HuH-7.5 (cell line): Measurements from ENCODE around the gene PXMP2.
A peak's percentile ranks its signal among the peaks of the same experiment; 100 is the strongest.
"Not testable (repeated sequence)": the region's sequence is repeated elsewhere in the genome, so short reads cannot be mapped to it uniquely, and the experiment has no call there.

Experiments
- DNase-seq: peaks from one replicate; pipeline ENCODE4 v3.0.0; 2011; ENCODE audit warnings: low spot score

The PXMP2 gene

GRCh38 chr12:132694888-132695287 lies 7.5 kb downstream of the PXMP2 start:
- DNase-seq = not testable (repeated sequence)

- DNase-seq = no peak
These were observed 8.0 kb downstream of the PXMP2 start for GRCh38 chr12:132695431-132695830.

GRCh38 chr12:132698341-132698740 lies 11.0 kb downstream of the PXMP2 start:
- DNase-seq = no peak

GRCh38 chr12:132700212-132700822 lies 12.9 kb downstream of the PXMP2 start:
- DNase-seq = no peak

- no peak for DNase-seq
These were observed 15.3 kb downstream of the PXMP2 start for GRCh38 chr12:132702640-132703039.

- no peak for DNase-seq
These were observed 16.3 kb downstream of the PXMP2 start for GRCh38 chr12:132703641-132704040.

- no peak for DNase-seq
These were observed 19.9 kb downstream of the PXMP2 start for GRCh38 chr12:132707241-132707640.

- no peak for DNase-seq
These were observed 20.8 kb downstream of the PXMP2 start for GRCh38 chr12:132708150-132708549.

GRCh38 chr12:132710043-132710404 lies 22.6 kb downstream of the PXMP2 start:
- no peak for DNase-seq

- peak; percentile 85 for DNase-seq
These were observed 23.2 kb downstream of the PXMP2 start, which contains the start of gene PGAM5 for GRCh38 chr12:132710405-132711079. PGAM5 (plus strand) TSS chr12:132710842; CDS start chr12:132710877, 35 bp downstream.

GRCh38 chr12:132711080-132711843 lies 23.9 kb downstream of the PXMP2 start:
- DNase-seq = no peak

GRCh38 chr12:132713123-132713522 lies 25.7 kb downstream of the PXMP2 start:
- DNase-seq = no peak

GRCh38 chr12:132715874-132716273 lies 28.5 kb downstream of the PXMP2 start:
- no peak for DNase-seq

- DNase-seq = no peak
These were observed 29.0 kb downstream of the PXMP2 start for GRCh38 chr12:132716356-132716755.

- no peak for DNase-seq
These were observed 29.6 kb downstream of the PXMP2 start for GRCh38 chr12:132717011-132717410.

GRCh38 chr12:132717531-132718387 lies 30.4 kb downstream of the PXMP2 start:
- DNase-seq = no peak

- no peak for DNase-seq
These were observed 31.3 kb downstream of the PXMP2 start for GRCh38 chr12:132718644-132719043.

- DNase-seq = no peak
These were observed 32.0 kb downstream of the PXMP2 start for GRCh38 chr12:132719141-132719953.

GRCh38 chr12:132719954-132720324 lies 32.6 kb downstream of the PXMP2 start:
- no peak for DNase-seq

GRCh38 chr12:132720606-132721345 lies 33.4 kb downstream of the PXMP2 start:
- no peak for DNase-seq
